Activated CD4-positive, alpha-beta memory T cell treated with anti-CD3 and anti-CD28 coated beads for 36 hours (primary cell): ENCODE measurements around the gene LHX3. TPM values are rescaled to one million over a fixed set of nuclear protein-coding genes. Genes with fewer than 3 reads are reported as not detected.

Source experiments
- CTCF ChIA-PET: fragments of 350-600 bp; sonication (Branson Sonifier 250); formaldehyde crosslinking; loops from one replicate; lab custom pipeline; 2021; ENCODE audit warnings: antibody characterized with exemption, inconsistent platforms; lab: Charles Lee
- POLR2A ChIA-PET: fragments of 350-600 bp; sonication (Branson Sonifier 250); formaldehyde crosslinking; loops from one replicate; lab custom pipeline; 2021; ENCODE audit warnings: antibody characterized with exemption; lab: Charles Lee
- DNase-seq: peaks from one replicate; pipeline ENCODE4 v3.0.0-alpha.2; 2020
- H3K27ac Mint-ChIP-seq: one replicate; pipeline ENCODE4 v1.8.0; 2021; ENCODE audit warnings: mixed read lengths
- H3K27me3 Mint-ChIP-seq: one replicate; pipeline ENCODE4 v1.8.0; 2021; ENCODE audit warnings: mixed read lengths
- H3K36me3 Mint-ChIP-seq: one replicate; pipeline ENCODE4 v1.8.0; 2021; ENCODE audit warnings: mixed read lengths
- H3K4me1 Mint-ChIP-seq: one replicate; pipeline ENCODE4 v1.8.0; 2021; ENCODE audit warnings: low read depth, mixed read lengths
- H3K4me3 Mint-ChIP-seq: one replicate; pipeline ENCODE4 v1.8.0; 2021; ENCODE audit warnings: mild to moderate bottlenecking, mixed read lengths
- H3K9me3 Mint-ChIP-seq: one replicate; pipeline ENCODE4 v1.8.0; 2021; ENCODE audit warnings: mixed read lengths
- intact Hi-C: fragments of 100-400 bp; cut with micrococcal nuclease; formaldehyde crosslinking; loops from one replicate; pipeline ENCODE4 v1.15.1; 2023
- total RNA-seq, 2 experiments: library from RNA; stranded (reverse); gene quantifications; one replicate each; pipeline ENCODE4 v1.2.3, GENCODE V29; 2021

LHX3 gene
- total RNA-seq, 2 experiments from 2014 or later = not detected

GRCh38 chr9:136147890-136148714 is 56.8 kb downstream of the LHX3 start:
- ChIA-PET CTCF (no interaction called here), POLR2A (no interaction called here)
- no peak overlapping the region for H3K4me3 Mint-ChIP-seq
- peaks cover 15% of the 10 kb centered on the region for H3K27me3 Mint-ChIP-seq
- DNase-seq = no peak
- H3K36me3 Mint-ChIP-seq = no peaks in the 10 kb centered on the region
- H3K4me1 Mint-ChIP-seq = no peaks in the 10 kb centered on the region
- intact Hi-C loops = no loop called here
- H3K27ac Mint-ChIP-seq = no peak overlapping the region
- H3K9me3 Mint-ChIP-seq = no peaks in the 10 kb centered on the region

GRCh38 chr9:136147038-136147889 is 57.7 kb downstream of the LHX3 start:
- Mint-ChIP-seq H3K27ac (no peak overlapping the region), H3K36me3 (no peaks in the 10 kb centered on the region), H3K27me3 (peaks cover 15% of the 10 kb centered on the region), H3K4me3 (no peak overlapping the region), H3K4me1 (no peaks in the 10 kb centered on the region), H3K9me3 (no peaks in the 10 kb centered on the region)
- no peak for DNase-seq
- intact Hi-C loops = no loop called here
- POLR2A ChIA-PET = no interaction called here
- CTCF ChIA-PET = interaction anchor here (1.3 kb wide), 1 partner anchor 180 kb away, joined by 3 read pairs; no protein-coding TSS in a partner anchor

Other genes with a start within 250 kb of the LHX3 start
- 10 to 100 TPM; 41.3 to 42.0 TPM for gene UBAC1, start 243.8 kb downstream of the LHX3 start, total RNA-seq
- gene NACC2, start 109.8 kb downstream of the LHX3 start, total RNA-seq = 1 to 10 TPM; 8.1 to 8.5 TPM
- gene TMEM250, start 86.3 kb downstream of the LHX3 start, total RNA-seq = 10 to 100 TPM; 28.0 to 28.4 TPM
- 10 to 100 TPM; 19.0 to 19.4 TPM for gene QSOX2, start 40.7 kb upstream of the LHX3 start, total RNA-seq
- not detected for gene CCDC187, start 99.0 kb upstream of the LHX3 start, total RNA-seq
- 10 to 100 TPM; 10.6 to 11.3 TPM for gene GPSM1, start 122.4 kb upstream of the LHX3 start, total RNA-seq
- 10 to 100 TPM; 14.5 to 15.2 TPM for gene DNLZ, start 158.6 kb upstream of the LHX3 start, total RNA-seq
- 1 to 10 TPM; 1.4 to 2.4 TPM for gene CARD9, start 168.5 kb upstream of the LHX3 start, total RNA-seq
- gene SNAPC4, start 195.0 kb upstream of the LHX3 start, total RNA-seq = 10 to 100 TPM; 13.9 to 14.3 TPM
- 10 to 100 TPM; 66.9 to 74.9 TPM for gene ENTR1, start 205.5 kb upstream of the LHX3 start, total RNA-seq
- 100 to 1,000 TPM; 108 to 112 TPM for gene PMPCA, start 205.5 kb upstream of the LHX3 start, total RNA-seq
- gene INPP5E, start 234.7 kb upstream of the LHX3 start, total RNA-seq = 10 to 100 TPM; 18.8 to 21.3 TPM